DMS114 treated with DMSO at 0.1 percent for 48 hours (cell line): ENCODE data around the gene MPC1L.
A peak's percentile ranks its signal among the peaks of the same experiment; 100 is the strongest.

ENCODE experiments used
- DNase-seq: peaks from one replicate; lab custom pipeline; 2025; ENCODE audit not compliant: unreplicated experiment; lab: John Stamatoyannopoulos, UW

Gene MPC1L

DNA sequence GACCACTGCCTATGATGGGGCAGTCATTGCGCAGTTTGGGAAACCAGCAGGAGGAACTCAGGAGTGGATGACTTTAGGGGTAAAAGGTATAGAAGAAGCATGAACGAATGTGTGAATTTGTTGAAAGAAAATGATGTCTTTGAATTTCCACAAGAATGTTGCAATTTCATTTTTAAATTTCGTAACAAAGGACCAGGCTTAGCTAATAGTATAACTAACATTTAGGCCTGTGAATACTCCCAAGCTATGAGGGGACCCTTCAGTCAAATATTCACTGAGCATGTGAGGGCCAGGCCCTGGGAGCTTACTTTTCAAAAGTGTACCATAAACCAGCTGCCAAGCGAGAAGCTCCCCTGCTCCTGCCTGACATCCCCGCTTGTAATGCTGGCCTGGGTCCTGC lies 5.3 kb downstream of the MPC1L start:
- DNase-seq = no peak

DNA sequence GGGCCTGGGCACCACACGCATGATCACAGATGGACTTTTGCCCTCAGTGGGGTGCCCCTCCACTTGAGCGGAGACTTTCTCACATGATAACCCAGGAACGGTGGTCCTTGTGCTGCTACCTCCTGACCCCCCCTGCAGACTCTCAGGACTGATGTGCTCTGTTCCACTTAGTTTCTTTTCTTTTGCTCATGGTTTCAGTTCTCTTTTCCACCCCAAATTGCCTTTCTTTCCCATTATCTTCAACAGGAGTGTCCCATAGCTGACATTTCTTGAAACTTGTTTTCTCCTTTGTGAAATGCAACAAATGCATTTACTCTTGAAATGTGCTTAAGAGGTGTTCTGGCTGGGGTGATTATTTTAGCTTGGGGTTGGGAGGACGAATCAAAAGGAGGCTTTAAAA lies 9.0 kb downstream of the MPC1L start:
- DNase-seq = no peak

DNA sequence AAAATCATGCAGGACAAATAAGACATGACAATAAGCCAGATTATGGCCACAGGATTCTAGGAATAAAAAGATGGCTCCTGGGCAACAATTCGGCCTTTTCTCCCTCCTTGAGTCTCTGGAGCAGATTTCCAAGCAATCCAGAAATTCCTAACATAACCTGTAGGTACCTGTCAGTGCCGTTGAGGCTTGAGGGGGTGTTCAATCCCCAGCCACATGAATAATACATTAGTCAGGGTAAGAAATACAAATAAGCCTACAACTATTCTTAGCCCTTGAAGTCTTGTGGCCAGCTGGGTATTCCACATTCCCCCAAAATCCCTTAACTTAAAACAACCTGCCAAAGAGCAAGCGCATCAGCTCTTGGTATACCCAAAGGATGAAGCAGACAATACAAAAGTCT lies 14.5 kb downstream of the MPC1L start:
- no peak for DNase-seq

DNA sequence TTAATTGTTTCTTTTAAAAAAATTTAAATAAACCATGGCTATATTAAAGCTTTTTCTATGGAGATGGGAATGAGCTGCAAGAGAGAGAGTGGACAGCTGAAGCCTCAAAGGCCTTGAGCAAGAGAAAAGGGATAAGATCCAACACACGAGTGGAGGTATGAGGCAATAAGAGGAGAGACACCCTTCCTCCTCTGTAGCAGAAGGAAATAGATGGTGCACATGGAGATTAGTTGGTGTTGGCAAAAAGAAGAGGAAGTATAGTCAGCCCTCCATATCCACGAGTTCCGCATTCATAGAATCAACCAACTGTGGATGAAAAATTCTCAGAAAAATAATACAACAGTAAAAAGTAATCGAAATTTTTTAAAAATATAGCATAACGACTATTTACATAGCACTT lies 20.9 kb downstream of the MPC1L start:
- no peak for DNase-seq

DNA sequence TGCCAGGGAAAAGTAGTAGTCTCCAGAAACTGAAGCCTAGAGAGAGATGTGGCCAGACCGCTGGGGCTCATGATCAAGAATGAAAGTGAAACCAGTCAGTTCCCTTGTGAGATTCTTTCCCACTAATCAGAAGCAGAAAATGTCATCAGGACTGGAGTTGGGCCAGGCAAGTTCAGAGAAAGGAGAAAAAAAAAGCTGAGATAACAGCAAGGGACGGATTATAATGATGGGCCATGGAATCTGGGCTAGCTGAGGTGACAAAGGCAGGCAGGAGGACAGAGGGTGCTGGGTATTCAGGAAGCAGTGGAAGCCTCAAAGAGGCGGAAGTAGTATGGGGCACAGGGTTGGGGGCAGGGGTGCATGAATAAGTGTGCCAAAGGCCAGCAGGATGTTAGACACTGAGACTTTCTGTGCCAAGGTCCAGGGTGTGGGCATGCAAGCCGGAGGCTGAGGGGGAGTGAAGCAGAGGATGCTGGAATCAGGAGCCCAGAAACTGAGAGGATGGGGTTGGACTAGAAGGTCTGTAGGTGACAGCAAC lies 21.7 kb downstream of the MPC1L start:
- DNase-seq = no peak

DNA sequence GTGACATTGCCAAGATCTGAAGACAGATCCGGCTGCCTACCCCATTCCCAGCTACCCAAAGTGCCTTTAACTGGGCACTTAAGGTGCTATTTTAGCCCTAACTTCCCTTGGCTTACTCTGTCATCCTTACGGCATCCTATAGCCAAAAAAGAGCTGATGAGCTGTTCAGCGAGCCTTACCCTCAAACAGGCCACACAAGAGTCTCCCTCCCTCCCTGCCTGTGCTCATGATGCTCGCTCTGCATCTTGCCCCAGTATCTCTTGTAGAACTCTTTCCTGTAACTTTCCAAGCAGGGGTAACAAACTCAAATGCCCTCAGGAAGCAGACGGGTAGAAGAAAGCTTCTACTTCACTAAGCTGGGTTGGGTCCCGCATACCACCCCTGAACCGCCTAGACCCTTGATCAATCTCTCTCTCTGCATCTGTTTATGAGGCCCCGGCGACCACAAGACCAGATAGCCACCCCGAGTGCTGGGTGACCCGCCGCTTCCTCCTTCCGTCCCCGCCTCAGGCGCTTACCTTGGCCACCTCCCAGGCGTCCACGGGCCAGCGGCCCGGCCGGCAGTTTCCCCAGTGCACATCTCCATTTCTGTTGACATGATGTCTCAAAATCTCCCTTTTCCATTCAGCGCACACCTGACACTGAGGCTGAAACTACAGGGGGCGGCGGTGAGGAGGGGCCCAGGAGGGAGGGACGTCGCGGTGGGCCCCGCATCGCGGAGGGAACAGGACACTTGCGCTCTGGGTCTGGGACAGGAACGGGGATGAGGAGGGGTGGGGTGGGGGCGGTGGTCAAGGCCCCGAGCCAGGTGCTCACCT lies 23.5 kb downstream of the MPC1L start:
- no peak for DNase-seq

DNA sequence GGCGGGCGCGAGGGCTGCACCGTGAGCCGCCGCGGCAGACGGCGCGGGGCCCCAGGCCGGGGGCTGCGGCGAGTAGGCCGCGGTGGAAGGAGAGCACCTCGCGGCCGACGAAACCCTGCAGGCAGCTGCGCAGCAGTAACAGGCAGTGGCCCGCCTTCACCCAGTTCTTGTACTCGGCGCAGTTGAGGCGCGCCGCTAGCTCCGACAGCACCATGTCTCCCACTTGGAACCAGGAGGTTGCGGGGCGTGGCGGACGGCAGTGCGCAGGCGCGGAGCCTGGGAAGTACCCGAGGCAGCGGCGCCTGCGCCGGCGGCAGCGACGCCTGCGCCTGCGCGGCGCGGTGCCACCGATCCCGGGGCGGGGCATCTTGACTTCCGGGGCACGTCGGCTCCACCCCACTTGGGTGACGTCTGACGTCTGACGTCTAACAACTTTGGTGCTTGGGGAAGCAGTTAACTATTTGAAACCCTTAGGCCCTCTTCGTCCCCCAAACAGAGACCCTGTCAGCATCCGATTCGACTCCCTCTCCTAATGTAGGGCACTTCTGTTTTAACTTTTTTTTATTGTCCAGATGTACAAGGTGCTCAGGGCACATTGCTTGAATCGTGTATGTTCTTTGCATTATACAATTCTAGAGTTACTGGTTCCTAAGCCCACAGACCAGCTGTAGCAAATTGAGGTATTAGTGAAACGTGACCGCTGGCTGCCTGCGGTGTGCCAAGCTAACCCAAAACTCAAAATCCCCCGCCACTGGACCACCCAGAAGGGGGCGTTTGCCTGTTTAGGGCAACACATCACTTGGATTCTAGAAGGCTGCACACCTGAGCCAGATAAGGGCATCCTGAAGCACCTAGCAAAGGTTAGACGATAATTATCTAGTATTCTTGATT lies 24.3 kb downstream of the MPC1L start, which contains the start of gene CXorf38:
Gene CXorf38 (minus strand): TSS at position 255 of the 891 bp plus-strand sequence. CDS start 41 bp downstream, at position 214.
- DNase-seq = peak; percentile 70

DNA sequence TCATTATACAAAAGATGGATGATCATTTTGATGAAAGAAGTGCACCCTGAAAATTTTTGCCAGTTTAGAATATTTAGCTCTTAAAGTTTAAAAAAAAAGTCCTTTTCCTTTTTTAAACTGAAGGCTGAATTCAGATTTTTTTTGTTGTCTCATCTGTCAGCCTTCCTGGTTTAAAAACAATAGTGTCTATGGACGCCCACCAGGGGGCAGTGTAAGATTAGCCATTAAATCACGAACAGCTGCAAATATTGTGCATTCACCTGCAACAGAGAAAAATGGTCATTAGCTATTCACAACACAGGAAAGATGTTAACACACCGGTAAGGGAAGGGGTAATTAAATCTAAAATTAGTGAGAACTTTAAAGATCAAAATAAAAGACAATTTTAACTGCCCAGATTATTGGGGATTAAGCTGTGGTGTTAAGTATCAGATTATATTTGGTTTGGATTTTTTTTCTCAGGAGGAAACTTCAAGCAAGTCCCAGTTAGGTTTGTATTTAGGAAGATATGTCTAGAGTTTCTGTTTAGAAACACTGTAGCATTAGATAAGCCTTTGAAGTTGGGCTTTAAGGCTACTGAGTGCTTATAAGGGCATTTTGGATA lies 28.5 kb downstream of the MPC1L start:
- peak; percentile 8 for DNase-seq

DNA sequence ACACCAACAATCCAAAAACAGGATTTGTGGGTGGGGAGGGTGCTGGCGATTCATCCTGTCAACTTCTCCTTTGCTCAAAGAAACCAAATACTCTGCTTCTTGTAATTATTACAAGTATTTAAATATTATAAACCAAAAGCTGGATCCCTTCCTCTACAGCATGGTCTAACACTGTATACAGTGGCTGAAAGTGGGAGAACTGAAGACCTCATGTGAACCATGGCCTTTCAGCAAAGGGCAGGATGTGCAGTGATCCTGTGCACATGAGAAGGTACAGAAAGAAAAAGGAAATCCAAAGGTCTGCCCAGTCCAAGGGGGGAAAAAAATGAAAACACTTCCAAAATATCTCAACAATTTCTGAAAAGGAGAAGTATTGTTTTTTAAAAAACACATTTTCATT lies 29.4 kb downstream of the MPC1L start:
- DNase-seq = no peak

DNA sequence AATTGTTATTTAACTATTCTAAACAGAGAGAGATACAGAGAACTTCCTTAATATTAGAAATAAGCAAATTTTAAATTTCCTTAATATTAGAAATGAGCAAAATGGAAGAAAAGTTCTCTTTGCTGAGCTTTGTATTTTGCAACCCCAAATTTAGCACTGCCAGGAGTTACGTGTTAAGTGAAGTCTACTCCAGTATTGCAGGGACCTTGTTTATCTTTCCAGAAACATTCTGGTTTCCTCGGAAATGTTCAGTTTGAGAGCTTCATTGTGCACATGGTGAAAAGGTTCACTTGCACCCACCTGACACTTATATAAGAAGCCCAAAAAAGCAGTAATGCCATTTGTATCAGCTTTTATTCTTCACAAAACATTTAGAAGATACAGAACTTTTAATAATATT lies 30.3 kb downstream of the MPC1L start:
- DNase-seq = no peak

DNA sequence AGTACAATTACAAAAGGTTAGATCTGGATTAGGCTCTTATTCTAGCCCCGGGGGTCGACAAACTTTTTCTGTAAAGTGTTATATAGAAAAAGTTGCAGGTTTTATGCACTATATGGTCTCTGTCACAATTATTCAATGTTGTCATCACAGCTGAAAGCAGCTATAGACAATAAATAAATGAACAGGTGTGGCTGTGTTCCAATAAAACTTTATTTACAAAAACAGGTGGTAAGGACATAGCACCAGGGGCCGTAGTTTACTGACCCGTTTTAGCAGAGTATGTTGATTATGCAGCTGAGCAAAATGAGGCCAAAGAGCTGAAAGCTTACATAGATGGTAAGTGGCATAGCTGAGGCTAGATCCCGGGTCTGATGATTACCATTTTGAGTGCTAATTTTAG lies 37.2 kb downstream of the MPC1L start:
- no peak for DNase-seq

DNA sequence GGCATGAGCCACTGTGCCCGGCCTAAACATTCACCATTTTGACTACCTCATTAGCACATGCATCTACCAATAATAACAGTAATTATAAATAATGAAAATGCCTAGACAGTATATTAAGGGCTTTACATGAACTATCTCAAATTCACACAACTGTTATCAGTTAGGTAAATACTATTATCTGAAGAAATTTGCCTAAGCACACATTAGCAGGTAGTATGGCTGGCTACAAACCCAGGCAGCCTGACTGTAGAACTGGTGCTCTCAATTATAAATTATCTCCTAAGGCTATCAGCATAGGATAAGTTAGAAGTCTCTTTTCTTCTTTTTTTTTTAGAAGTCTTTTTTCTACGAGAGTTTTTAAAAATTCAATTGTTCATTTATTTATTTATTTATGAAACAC lies 38.3 kb downstream of the MPC1L start:
- no peak for DNase-seq

DNA sequence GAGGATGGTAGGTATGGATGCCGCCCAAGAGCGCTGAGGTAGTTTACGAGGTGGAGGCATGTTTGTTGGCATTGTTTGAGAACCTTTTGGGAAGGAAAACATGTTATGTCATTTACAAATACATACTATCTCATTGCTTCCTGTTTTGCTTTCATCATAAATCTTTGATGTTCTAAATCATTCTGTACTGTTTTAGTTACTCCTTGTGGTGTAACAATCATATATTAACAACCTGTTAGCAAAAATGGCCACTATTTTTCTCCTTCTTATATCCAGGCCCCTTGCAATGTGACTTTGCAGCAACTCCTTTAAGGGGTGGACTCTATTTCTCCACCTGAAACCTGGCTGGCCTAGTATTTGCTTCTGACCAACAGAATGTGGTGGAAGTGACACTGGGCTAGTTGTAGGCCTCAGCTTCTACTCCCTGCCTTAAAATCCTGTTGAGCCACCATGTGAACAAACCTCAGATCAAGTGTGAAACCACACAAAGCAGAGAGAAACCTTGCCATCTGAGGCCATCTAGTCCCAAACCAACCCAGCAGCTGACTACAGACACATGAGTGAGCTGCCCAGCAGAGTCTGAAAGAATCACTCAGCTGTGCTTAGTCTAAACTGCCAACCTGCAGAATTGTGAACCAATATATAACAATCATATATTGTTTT lies 40.0 kb downstream of the MPC1L start:
- DNase-seq = no peak

DNA sequence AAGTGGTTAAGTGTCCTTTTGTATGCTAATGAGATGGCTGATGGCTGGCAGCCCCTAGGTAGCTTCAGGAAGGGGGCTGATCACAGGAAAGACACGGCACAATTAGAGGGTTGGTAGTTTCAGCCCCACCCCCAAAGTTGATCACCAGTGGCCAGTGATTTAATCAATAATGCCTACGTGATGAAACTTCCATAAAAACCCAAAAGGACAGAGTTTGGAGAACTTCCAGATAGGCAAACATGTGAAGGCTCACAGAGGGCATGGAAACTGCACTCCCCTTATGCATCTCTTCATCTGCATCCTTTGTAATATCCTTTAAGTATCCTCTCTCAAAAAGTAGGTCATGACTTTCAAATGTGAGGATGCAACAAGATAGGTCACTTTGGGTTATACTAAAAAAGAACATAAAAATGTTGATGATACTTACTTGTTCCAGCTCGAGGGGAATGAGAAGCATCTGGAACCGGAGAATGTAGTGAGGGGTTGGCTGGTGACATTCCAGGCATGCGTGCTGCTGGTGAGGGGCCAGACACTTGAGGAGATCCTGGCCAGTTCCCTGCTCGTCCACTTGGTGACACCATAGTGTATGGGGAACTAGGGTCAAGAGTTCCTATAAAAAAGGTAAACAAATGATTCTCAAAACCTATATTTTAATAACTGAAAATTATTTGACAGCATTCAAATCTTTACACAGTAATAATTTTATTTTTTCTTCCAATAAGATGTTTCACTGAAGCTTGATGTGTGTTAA lies 40.8 kb downstream of the MPC1L start:
- DNase-seq = no peak

DNA sequence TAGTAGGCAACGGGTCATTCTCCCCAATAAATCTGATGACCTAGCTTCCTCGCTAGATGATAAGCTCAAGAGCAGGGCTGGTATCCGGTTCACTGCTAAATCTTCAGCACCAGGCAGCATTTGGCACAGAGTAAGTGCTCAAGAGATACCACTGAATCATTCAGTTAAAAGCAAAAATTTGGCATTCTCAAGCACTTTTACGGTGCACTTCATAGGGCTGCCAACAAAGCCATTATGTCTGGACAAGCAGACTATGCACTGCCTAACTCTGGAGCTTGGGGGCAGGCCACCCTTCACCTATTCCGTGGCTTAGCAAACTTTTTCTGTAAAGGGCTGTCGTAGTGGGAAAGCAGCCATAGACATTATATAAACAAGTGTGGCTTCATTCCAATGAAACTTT lies 47.9 kb downstream of the MPC1L start:
- no peak for DNase-seq
